ENCODE data around the gene ZNF385A.
A peak's percentile ranks its signal among the peaks of the same experiment; 100 is the strongest.

The ZNF385A gene

DNA sequence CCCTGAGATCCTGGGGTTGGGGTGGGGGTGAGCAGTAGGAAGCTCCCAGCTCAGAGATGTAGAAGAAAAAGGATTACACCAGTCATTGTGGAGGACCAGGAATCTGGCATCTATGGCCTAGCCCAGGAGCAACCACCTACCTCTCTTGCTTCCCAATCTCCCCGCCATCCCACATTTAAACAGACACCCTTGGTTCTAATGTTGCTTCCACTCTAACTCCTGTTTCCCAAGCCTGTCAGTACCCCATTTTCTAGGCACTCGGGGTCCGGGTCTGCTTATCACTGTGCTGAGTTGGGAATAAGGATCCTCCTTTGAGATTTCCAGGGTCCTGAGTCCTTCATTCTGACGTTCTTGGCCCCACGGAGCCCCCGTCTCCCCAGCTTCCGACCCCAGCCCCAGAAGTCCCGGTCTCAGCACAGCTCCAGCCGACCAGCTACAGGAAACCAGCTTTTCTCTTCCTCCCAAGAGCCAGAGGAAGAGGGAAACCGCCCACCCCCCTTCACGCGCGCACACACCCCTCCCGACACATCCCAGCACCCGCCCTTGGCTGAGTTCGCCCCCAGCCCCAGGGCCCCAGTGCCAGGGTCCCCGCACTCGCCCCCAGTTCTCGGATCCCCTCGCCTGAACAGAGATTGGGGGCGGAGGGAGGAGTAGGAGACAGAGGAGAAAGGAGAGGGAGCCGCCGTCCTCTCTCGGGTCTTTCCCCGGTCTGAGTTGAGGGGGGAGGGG lies 33.3 kb upstream of the ZNF385A start:
- TF ChIP-seq, protein P1, sequence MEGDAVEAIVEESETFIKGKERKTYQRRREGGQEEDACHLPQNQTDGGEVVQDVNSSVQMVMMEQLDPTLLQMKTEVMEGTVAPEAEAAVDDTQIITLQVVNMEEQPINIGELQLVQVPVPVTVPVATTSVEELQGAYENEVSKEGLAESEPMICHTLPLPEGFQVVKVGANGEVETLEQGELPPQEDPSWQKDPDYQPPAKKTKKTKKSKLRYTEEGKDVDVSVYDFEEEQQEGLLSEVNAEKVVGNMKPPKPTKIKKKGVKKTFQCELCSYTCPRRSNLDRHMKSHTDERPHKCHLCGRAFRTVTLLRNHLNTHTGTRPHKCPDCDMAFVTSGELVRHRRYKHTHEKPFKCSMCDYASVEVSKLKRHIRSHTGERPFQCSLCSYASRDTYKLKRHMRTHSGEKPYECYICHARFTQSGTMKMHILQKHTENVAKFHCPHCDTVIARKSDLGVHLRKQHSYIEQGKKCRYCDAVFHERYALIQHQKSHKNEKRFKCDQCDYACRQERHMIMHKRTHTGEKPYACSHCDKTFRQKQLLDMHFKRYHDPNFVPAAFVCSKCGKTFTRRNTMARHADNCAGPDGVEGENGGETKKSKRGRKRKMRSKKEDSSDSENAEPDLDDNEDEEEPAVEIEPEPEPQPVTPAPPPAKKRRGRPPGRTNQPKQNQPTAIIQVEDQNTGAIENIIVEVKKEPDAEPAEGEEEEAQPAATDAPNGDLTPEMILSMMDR (IDR thresholded peaks at IDR 0.05; ENCODE audit: low read depth, low read length): no peak
- DNase-seq: peak; percentile 32
- Histone ChIP-seq H3K9me3 (ENCODE audit: severe bottlenecking) (no peaks in the 10 kb centered on the region), H3K4me3 (ENCODE audit: low read depth, low read length) (peak overlapping the region; percentile 70), H3K36me3 (no peaks in the 10 kb centered on the region), H3K27me3 (ENCODE audit: insufficient read depth, low read depth, severe bottlenecking) (no peaks in the 10 kb centered on the region), H3K27ac (0 out of 2 replicates have a peak overlapping the region, but pooled peaks have one; percentile 26)

DNA sequence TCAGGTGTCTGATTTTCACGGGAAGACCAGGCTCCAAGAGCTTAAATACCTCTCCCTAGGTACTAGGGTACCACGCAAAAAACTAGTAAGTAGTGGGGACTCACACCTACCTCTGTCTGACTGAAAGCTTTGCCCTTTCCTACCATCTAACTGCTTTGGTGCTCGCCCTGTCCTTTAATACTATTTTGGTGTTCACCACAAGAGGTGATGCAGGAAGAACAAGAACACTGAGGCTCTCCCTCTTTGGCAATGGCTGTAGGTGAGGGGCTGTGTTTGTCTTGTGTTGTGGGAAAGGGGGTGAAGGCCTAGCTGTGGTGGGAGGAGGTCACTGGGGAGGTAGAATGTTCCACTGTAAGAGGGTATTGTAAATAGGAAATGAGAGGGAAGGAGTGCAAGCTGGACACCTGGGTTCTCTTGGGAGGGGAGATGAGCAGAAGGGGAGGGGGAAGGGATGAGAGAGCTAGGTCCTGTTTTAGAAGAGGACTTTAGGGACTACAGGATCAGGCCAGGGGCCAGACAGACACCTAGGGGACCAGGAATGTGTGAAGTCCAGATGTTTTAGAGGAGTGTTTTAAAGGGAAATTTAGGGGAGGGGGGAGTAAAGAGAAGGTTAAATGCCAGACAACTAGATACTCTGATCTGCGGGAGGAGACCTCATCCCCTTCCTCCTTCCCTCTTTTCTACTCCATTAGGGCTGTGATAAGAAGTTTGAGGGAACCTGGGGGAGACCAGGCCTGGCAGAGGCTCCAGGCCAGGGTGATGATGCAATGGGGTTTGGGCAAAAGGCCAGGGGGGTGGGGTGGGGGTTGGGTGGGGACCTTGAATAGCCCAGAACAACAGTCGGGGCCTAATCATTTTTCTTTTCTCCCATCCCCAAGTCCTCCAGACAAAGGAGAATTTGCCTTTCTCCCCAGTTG lies 32.4 kb upstream of the ZNF385A start:
- H3K36me3 ChIP-seq: no peaks in the 10 kb centered on the region
- no peaks in the 10 kb centered on the region for H3K9me3 ChIP-seq (ENCODE audit: severe bottlenecking)
- no peaks in the 10 kb centered on the region for H3K27me3 ChIP-seq (ENCODE audit: insufficient read depth, low read depth, severe bottlenecking)
- DNase-seq: no peak
- H3K4me3 ChIP-seq (ENCODE audit: low read depth, low read length): no peak overlapping the region
- TF ChIP-seq, protein P1 (IDR thresholded peaks at IDR 0.05; ENCODE audit: low read depth, low read length): no peak
- no peak overlapping the region for H3K27ac ChIP-seq

GRCh38 chr12:54415221-54415929 lies 30.8 kb upstream of the ZNF385A start:
- Histone ChIP-seq H3K36me3 (peaks cover 3% of the 10 kb centered on the region; the same call in 1 of the 2 replicates), H3K4me3 (ENCODE audit: low read depth, low read length) (no peak overlapping the region), H3K9me3 (ENCODE audit: severe bottlenecking) (no peaks in the 10 kb centered on the region), H3K27me3 (ENCODE audit: insufficient read depth, low read depth, severe bottlenecking) (no peaks in the 10 kb centered on the region), H3K27ac (no peak overlapping the region)
- no peak for DNase-seq
- TF ChIP-seq, protein P1 (IDR thresholded peaks at IDR 0.05; ENCODE audit: low read depth, low read length): no peak

- no peaks in the 10 kb centered on the region for H3K27me3 ChIP-seq (ENCODE audit: insufficient read depth, low read depth, severe bottlenecking)
- no peak for DNase-seq
- no peak overlapping the region for H3K4me3 ChIP-seq (ENCODE audit: low read depth, low read length)
- peaks cover 7% of the 10 kb centered on the region; the same call in 1 of the 2 replicates for H3K36me3 ChIP-seq
- TF ChIP-seq, protein P1 (IDR thresholded peaks at IDR 0.05; ENCODE audit: low read depth, low read length): no peak
- H3K27ac ChIP-seq: no peak overlapping the region
- no peaks in the 10 kb centered on the region for H3K9me3 ChIP-seq (ENCODE audit: severe bottlenecking)
Measured at GRCh38 chr12:54413284-54414190, 29.0 kb upstream of the ZNF385A start.

- TF ChIP-seq, protein P1 (IDR thresholded peaks at IDR 0.05; ENCODE audit: low read depth, low read length): no peak
- Histone ChIP-seq H3K4me3 (ENCODE audit: low read depth, low read length) (no peak overlapping the region), H3K9me3 (ENCODE audit: severe bottlenecking) (no peaks in the 10 kb centered on the region), H3K36me3 (peaks cover 10% of the 10 kb centered on the region; the same call in 1 of the 2 replicates), H3K27ac (no peak overlapping the region), H3K27me3 (ENCODE audit: insufficient read depth, low read depth, severe bottlenecking) (no peaks in the 10 kb centered on the region)
- no peak for DNase-seq
Measured at GRCh38 chr12:54412786-54413185, 28.3 kb upstream of the ZNF385A start.

All from WERI-Rb-1 (cell line).